Calu3 (cell line): Measurements from ENCODE around the gene PRRG2. TPM values are rescaled to one million over a fixed set of nuclear protein-coding genes. Genes with fewer than 3 reads are reported as not detected.

Experiments
- Bru-seq: library from RNA; stranded (reverse); fragments of 400-500 nt; gene quantifications from one replicate; lab custom pipeline; 2021; lab: Mats Ljungman, UMichigan
- BruChase-seq, 2 experiments: library from RNA; stranded (reverse); fragments of 400-500 nt; gene quantifications; one replicate each; lab custom pipeline; 2021; lab: Mats Ljungman, UMichigan
- BruUV-seq: library from RNA; stranded (reverse); fragments of 400-500 nt; replicated peaks from 2 replicates; lab custom pipeline; 2021; lab: Mats Ljungman, UMichigan
- CTCF ChIA-PET: fragments of 300-600 bp; sonication (Branson Sonifier 250); formaldehyde crosslinking; loops from one replicate; lab custom pipeline; 2022; ENCODE audit warnings: antibody characterized with exemption; lab: Charles Lee
- DNase-seq: peaks from one replicate; pipeline ENCODE4 v3.0.0; 2022
- H3K27ac Mint-ChIP-seq: one replicate; pipeline ENCODE4 v1.8.0; 2022; ENCODE audit warnings: mixed read lengths; ENCODE audit not compliant: unreplicated experiment
- H3K27me3 Mint-ChIP-seq: one replicate; pipeline ENCODE4 v1.8.0; 2022; ENCODE audit warnings: mixed read lengths; ENCODE audit not compliant: unreplicated experiment
- H3K36me3 Mint-ChIP-seq: one replicate; pipeline ENCODE4 v1.8.0; 2022; ENCODE audit warnings: mild to moderate bottlenecking, moderate library complexity, mixed read lengths; ENCODE audit not compliant: insufficient read depth, unreplicated experiment
- H3K4me1 Mint-ChIP-seq: one replicate; pipeline ENCODE4 v1.8.0; 2022; ENCODE audit warnings: mild to moderate bottlenecking, low read depth, mixed read lengths; ENCODE audit not compliant: unreplicated experiment
- H3K4me3 Mint-ChIP-seq: one replicate; pipeline ENCODE4 v1.8.0; 2022; ENCODE audit warnings: mild to moderate bottlenecking, low read depth, moderate library complexity, mixed read lengths; ENCODE audit not compliant: unreplicated experiment
- H3K9me3 Mint-ChIP-seq: one replicate; pipeline ENCODE4 v1.8.0; 2022; ENCODE audit warnings: low read depth, mixed read lengths; ENCODE audit not compliant: unreplicated experiment
- CTCF ChIP-seq: fragments of 200-600 bp; IDR thresholded peaks from one replicate; pipeline ENCODE4 v1.8.0; 2022; ENCODE audit warnings: antibody characterized with exemption; ENCODE audit not compliant: unreplicated experiment
- intact Hi-C: fragments of 100-400 bp; cut with micrococcal nuclease; formaldehyde crosslinking; loops from one replicate; pipeline ENCODE4 v1.10.0; 2022; ENCODE audit not compliant: unreplicated experiment
- long read RNA-seq: library from polyadenylated mRNA; stranded (forward); transcript quantifications from one replicate; pipeline ENCODE4 v2.0.0, GENCODE V29; 2022
- total RNA-seq: library from RNA; stranded (reverse); gene quantifications from 2 replicates; pipeline ENCODE4 v1.2.3, GENCODE V29; 2022

Gene PRRG2
- total RNA-seq (19.0 and 22.1 TPM in 2 replicates), Bru-seq, nascent RNA (percentile 47 among the genes with signal in this experiment), BruChase-seq, experiment 1, labeled RNA remaining after a 6-hour chase (percentile 74 among the genes with signal in this experiment), BruChase-seq, experiment 2, labeled RNA remaining after a 2-hour chase (percentile 73 among the genes with signal in this experiment)
- long read RNA-seq, partial matches to known transcripts = 1 of 11 reads
- long read RNA-seq, other reads (novel, unspliced or antisense) = 4 of 11 reads

DNA sequence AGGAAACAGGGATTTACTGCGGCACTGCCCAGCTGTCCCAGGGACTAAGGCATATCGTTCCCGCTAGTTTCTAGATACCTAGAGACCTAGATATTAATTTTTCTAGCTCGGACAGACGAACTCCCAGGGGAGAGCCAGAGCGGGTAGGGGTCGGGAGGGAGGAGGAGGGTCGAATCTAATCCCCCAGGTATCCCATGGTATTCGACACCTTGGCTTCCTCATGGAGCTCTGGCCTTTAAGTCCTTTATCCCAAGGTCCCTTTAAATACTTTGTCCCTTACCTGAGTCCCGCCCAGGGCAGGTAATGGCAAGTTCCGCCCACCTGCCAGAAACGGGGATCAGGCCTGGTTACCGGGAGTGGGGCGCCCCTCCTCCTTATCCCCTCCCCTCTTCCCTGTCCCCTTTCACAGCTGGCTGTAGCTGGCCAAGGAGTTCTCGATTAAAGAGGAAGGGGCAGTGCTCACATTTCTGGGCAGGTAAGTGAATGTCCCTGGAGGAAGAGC is at the start of gene PRRG2:
TSS of gene PRRG2 (plus strand) at position 310 of the 502 bp plus-strand sequence. CDS start 1,904 bp downstream, outside the sequence.
- Mint-ChIP-seq H3K36me3 (peaks cover 38% of the 10 kb centered on the region), H3K27ac (peak within 1 kb of the TSS; percentile 97), H3K9me3 (no peaks in the 10 kb centered on the region), H3K4me1 (peaks cover 23% of the 10 kb centered on the region), H3K27me3 (no peaks in the 10 kb centered on the region), H3K4me3 (peak within 1 kb of the TSS; percentile 97)
- no TSS peak for BruUV-seq
- DNase-seq = peak; percentile 65
- intact Hi-C loops = no loop called here
- no peak for TF ChIP-seq CTCF
- CTCF ChIA-PET = interaction anchor here (0.8 to 2.8 kb wide), 7 partner anchors 9 to 292 kb away, joined by 3 to 25 read pairs (median 3); partner anchors contain the start of gene PRR12

DNA sequence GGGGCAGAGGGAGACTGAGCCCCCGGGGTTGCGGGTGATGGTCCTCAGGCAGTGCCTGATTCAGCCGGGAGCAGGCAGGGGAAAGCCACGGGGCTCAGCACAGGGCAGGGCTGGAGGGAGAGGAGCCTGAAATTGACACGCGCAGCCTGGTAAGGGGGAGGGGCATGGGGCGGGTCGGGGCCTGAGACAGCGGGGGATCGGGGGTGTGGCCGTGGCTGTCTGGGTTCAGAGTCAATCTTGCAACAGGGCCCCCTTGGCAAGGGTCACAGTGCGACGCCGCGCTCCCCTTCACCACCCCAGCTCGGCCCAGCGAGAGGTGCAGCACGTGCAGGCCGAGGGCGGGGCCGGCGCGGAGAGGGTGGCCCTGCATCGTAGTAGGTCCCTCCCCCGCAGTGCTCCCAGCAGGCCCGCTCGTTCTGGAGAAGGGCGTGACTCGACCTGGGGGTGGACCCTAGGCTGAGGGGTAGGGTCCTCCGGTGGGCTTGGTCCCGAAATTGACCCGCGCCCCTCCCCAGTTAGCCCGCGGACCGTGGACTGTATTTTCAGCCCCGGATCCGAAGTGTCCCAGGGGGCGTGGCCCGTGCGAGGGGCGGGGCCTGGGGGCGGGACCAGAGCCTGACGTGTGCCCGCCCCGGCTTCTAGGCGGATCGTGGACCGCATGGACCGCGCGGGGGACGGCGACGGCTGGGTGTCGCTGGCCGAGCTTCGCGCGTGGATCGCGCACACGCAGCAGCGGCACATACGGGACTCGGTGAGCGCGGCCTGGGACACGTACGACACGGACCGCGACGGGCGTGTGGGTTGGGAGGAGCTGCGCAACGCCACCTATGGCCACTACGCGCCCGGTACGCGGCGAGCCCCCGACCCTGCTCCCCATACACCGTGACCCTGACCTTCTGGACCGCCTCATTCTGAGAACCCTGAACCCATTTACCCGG is 47.3 kb upstream of the PRRG2 start:
- no peaks in the 10 kb centered on the region for H3K9me3 Mint-ChIP-seq
- H3K36me3 Mint-ChIP-seq = peaks cover 25% of the 10 kb centered on the region
- H3K27ac Mint-ChIP-seq = peak overlapping the region; percentile 78
- BruUV-seq = no TSS peak
- peak overlapping the region; percentile 84 for H3K4me3 Mint-ChIP-seq
- H3K4me1 Mint-ChIP-seq = peaks cover 21% of the 10 kb centered on the region
- DNase-seq = peak; percentile 83
- CTCF ChIA-PET = interaction anchor here (0.5 to 0.7 kb wide), 4 partner anchors 10 to 53 kb away, joined by 3 to 5 read pairs (median 3); no protein-coding TSS in a partner anchor
- TF ChIP-seq CTCF = peak; percentile 56
- intact Hi-C loops = no loop called here
- peaks cover 16% of the 10 kb centered on the region for H3K27me3 Mint-ChIP-seq

DNA sequence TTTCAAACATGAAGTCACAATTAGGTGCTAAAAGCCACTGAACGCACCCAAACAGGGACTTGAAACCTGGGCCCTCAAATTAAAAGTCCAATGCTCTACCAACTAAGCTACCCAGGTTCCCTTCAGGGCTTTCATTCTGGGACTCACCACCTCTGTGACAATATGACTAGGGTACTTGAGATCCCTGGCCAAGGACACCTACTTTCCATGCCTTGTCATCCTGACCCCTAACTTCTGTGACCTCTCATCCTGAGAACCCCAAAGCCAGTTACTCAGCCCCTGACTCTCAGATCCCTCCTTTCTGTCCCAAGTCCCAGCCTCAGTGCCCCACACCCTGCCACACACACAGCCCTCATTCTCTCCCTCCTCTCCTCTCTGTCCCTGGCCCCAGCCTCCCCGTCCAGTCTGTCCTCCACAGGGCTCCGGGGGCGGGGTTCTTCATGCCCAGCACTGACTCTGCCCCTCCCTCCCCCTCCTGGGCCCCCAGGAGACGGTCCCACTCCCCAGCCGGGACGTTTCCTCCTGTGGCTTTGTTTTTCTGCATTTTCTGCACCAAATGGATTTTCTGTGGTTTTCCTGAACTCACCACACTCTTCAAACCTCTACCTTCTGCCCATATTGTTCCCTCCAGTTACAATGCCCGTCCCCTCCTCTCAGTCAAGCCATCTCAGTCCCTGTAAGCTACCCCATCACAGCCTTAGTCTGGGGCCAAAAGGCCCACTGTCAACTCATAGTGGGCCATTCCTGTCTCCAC is 46.3 kb upstream of the PRRG2 start:
- BruUV-seq = no TSS peak
- peaks cover 16% of the 10 kb centered on the region for H3K27me3 Mint-ChIP-seq
- no peak for TF ChIP-seq CTCF
- peaks cover 21% of the 10 kb centered on the region for H3K4me1 Mint-ChIP-seq
- DNase-seq = no peak
- CTCF ChIA-PET = interaction anchor here (0.5 to 0.7 kb wide), 3 partner anchors 12 to 52 kb away, joined by 3 to 5 read pairs (median 3); no protein-coding TSS in a partner anchor
- peak overlapping the region; percentile 33 for H3K27ac Mint-ChIP-seq
- H3K9me3 Mint-ChIP-seq = no peaks in the 10 kb centered on the region
- intact Hi-C loops = no loop called here
- peaks cover 23% of the 10 kb centered on the region for H3K36me3 Mint-ChIP-seq
- peak overlapping the region; percentile 84 for H3K4me3 Mint-ChIP-seq
